Measurements from ENCODE around the gene TXNDC17. TPM values are rescaled to one million over a fixed set of nuclear protein-coding genes. Genes with fewer than 3 reads are reported as not detected.

Gene TXNDC17
- total and polyA plus RNA-seq, 4 donors, result 28.0 to 149 (median 69.2) TPM

DNA sequence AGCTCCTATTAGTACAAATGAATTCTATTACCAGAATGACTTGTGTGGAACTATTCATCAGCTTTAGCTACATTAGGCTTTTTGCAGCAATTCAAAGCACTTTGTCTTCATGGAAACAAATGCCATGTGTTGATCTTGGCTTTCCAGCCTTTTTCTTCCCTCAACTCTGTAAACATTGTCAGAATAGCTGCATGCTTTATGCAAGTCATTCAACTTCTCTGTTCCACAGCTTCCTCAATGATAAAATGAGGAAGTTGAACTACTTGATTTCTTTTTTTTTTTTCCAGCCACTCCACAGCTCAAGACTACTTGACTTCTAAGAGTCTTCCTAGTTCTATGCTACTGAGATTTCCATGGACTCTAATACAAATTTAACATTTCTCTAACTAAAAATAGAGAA is 41.5 kb upstream of the TXNDC17 start:
- Histone ChIP-seq H3K27ac (ENCODE audit: low read depth in 1 of 2, low read length in 2 of 2) (no peak overlapping the region), H3K4me3 (ENCODE audit: low read length in 2 of 2) (no peak overlapping the region), H3K4me1 (ENCODE audit: control insufficient read depth in 1 of 2, insufficient read depth in 2 of 2, low read length in 2 of 2) (no peaks in the 10 kb centered on the region), H3K36me3 (ENCODE audit: control insufficient read depth in 1 of 2, insufficient read depth in 2 of 2, low read length in 1 of 2) (peaks cover 3 to 5% of the 10 kb centered on the region in 2 donors), H3K9me3 (ENCODE audit: control insufficient read depth, low read length) (no peaks in the 10 kb centered on the region), H3K27me3 (ENCODE audit: control insufficient read depth in 1 of 2, insufficient read depth in 2 of 2, low read length in 1 of 2) (no peaks in the 10 kb centered on the region)
- intact Hi-C loops (cut with DNase I), result no loop called here
- ATAC-seq (ENCODE audit: low FRiP score) (no peak), DNase-seq (no peak)

DNA sequence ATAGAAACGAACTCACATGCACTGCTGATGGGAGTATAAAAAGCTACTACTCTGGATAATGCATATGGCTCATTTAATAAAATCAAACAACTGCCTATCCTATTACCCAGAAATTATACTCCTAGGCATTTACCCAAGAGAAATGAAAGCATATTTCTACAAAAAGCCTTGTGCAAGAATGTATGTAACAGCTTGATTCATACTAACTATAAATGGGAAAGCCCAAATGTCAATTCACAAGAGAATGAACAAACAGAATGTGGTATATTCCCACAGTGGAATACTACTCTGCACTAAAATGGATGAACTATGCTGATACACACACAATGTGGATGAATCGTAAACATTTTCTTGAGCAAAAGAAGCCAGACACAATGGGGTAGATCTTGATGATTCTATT is 38.7 kb upstream of the TXNDC17 start:
- intact Hi-C loops (cut with DNase I), result no loop called here
- Histone ChIP-seq H3K27ac (ENCODE audit: low read depth in 1 of 2, low read length in 2 of 2) (no peak overlapping the region), H3K4me1 (ENCODE audit: control insufficient read depth in 1 of 2, insufficient read depth in 2 of 2, low read length in 2 of 2) (no peaks in the 10 kb centered on the region), H3K27me3 (ENCODE audit: control insufficient read depth in 1 of 2, insufficient read depth in 2 of 2, low read length in 1 of 2) (no peaks in the 10 kb centered on the region), H3K9me3 (ENCODE audit: control insufficient read depth, low read length) (no peaks in the 10 kb centered on the region), H3K4me3 (ENCODE audit: low read length in 2 of 2) (no peak overlapping the region), H3K36me3 (ENCODE audit: control insufficient read depth in 1 of 2, insufficient read depth in 2 of 2, low read length in 1 of 2) (peaks cover 2 to 6% of the 10 kb centered on the region in 2 donors)
- WGBS, 2 donors, result 90 to 92% methylated on average over 2 of the region's 2 CpGs
- ATAC-seq (ENCODE audit: low FRiP score), result no peak
- no peak for DNase-seq

DNA sequence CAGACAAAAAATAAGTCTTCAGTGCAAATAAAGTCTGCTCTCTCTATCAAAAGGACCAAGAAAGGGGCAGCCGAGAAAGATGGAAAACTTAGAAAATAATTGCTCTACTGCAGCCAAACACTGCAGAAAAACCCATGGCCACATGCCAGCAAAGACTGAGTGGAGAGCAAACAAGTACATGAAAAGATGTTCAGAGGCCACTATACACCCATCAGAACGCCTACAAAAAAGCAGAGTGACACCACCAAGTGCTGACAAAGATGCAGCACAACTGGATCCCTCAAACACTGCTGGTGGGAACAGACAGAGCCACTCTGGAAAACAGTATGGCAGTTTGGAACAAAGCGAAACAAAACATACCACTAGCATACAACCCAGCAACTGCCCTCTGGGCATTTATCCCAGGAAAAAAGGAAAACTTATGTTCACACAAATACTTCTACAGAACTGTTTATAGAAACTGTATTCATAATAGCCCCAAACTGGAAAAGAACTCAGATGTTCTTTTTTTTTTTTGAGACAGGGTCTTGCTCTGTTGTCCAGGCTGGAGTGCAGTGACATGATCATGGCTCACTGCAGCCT is 37.0 kb upstream of the TXNDC17 start:
- Histone ChIP-seq H3K4me1 (ENCODE audit: control insufficient read depth in 1 of 2, insufficient read depth in 2 of 2, low read length in 2 of 2) (no peaks in the 10 kb centered on the region), H3K36me3 (ENCODE audit: control insufficient read depth in 1 of 2, insufficient read depth in 2 of 2, low read length in 1 of 2) (peaks cover 4 to 6% of the 10 kb centered on the region in 2 donors), H3K27ac (ENCODE audit: low read depth in 1 of 2, low read length in 2 of 2) (no peak overlapping the region), H3K27me3 (ENCODE audit: control insufficient read depth in 1 of 2, insufficient read depth in 2 of 2, low read length in 1 of 2) (no peaks in the 10 kb centered on the region), H3K4me3 (ENCODE audit: low read length in 2 of 2) (no peak overlapping the region), H3K9me3 (ENCODE audit: control insufficient read depth, low read length) (no peaks in the 10 kb centered on the region)
- intact Hi-C loops (cut with DNase I), result no loop called here
- WGBS, 2 donors, result 23 to 31% methylated on average over 3 of the region's 3 CpGs
- ATAC-seq (ENCODE audit: low FRiP score), result no peak
- peak in 1 of 2 donors; percentile 54 for DNase-seq

DNA sequence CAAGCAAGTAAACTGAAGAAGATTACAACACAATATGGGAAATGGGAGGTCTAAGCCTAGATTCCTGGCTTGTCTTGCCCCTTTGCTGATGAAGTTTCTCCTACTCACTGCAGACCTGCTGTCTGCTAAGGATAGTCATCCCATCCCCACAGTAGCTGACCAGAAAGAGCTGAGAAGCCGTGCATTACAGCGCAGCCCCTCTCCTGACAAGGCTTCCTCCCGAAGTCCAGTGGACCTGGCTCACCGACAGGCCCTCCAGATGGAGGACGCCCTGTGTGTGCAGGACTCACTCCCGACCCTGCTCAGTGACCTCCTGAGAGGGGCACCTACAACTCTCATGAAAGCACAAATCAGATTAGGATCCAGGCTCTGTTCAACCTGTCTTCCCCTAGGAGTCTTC is 35.7 kb upstream of the TXNDC17 start:
- H3K9me3 ChIP-seq (ENCODE audit: control insufficient read depth, low read length), result no peaks in the 10 kb centered on the region
- intact Hi-C loops (cut with DNase I), result no loop called here
- DNase-seq, result no peak
- H3K4me3 ChIP-seq (ENCODE audit: low read length in 2 of 2), result no peak overlapping the region
- no peak overlapping the region for H3K27ac ChIP-seq (ENCODE audit: low read depth in 1 of 2, low read length in 2 of 2)
- peaks cover 7 to 8% of the 10 kb centered on the region in 2 donors for H3K36me3 ChIP-seq (ENCODE audit: control insufficient read depth in 1 of 2, insufficient read depth in 2 of 2, low read length in 1 of 2)
- H3K27me3 ChIP-seq (ENCODE audit: control insufficient read depth in 1 of 2, insufficient read depth in 2 of 2, low read length in 1 of 2), result no peaks in the 10 kb centered on the region
- no peak for ATAC-seq (ENCODE audit: low FRiP score)
- WGBS, 2 donors, result 89 to 95% methylated on average over 6 of the region's 6 CpGs
- H3K4me1 ChIP-seq (ENCODE audit: control insufficient read depth in 1 of 2, insufficient read depth in 2 of 2, low read length in 2 of 2), result no peaks in the 10 kb centered on the region

DNA sequence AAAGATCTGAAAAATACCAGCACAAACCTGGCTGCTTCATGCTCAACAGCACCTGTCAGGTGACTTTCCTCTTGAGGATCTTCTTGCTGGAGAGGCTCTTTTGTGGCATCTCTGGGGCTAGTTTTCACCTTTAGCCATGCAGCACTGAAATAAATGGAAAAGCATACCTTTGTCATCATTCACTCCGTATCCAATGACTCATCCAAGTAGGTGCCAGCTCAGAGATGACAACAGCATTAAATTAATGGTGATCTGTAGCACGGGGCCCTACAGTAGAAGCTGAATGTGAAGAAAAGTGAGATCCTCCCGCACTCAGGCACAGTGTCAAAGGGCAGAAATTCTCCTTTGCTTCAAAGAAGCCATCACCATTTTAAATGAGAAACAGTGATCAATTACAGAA is 32.5 kb upstream of the TXNDC17 start:
- peaks cover 10 to 11% of the 10 kb centered on the region in 2 donors for H3K36me3 ChIP-seq (ENCODE audit: control insufficient read depth in 1 of 2, insufficient read depth in 2 of 2, low read length in 1 of 2)
- ATAC-seq (ENCODE audit: low FRiP score), result no peak

DNA sequence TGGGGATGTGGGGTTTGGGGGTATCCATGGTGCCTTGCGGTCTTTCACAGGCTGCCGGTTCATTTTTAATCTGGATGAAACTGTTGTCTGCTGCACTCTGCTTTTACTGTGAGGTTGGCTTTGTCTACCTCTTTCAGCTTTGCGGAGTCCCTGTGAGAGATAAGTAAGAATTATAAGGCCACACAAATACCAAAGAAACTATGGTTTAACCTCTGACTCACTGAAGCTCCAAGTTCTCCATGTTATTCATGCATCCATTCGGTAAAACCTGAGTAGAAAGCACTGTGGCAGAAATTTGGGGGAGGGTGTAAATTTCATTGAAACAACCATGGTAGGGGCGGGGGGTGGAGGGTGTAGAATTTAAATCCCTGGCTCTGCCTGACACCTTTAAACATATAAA is 30.8 kb upstream of the TXNDC17 start:
- Histone ChIP-seq H3K36me3 (ENCODE audit: control insufficient read depth in 1 of 2, insufficient read depth in 2 of 2, low read length in 1 of 2) (peaks cover 10 to 11% of the 10 kb centered on the region in 2 donors), H3K9me3 (ENCODE audit: control insufficient read depth, low read length) (no peaks in the 10 kb centered on the region), H3K4me1 (ENCODE audit: control insufficient read depth in 1 of 2, insufficient read depth in 2 of 2, low read length in 2 of 2) (no peaks in the 10 kb centered on the region), H3K4me3 (ENCODE audit: low read length in 2 of 2) (no peak overlapping the region), H3K27ac (ENCODE audit: low read depth in 1 of 2, low read length in 2 of 2) (no peak overlapping the region), H3K27me3 (ENCODE audit: control insufficient read depth in 1 of 2, insufficient read depth in 2 of 2, low read length in 1 of 2) (no peaks in the 10 kb centered on the region)
- intact Hi-C loops (cut with DNase I), result no loop called here
- ATAC-seq (ENCODE audit: low FRiP score) (no peak), DNase-seq (no peak)
- 96 to 97% methylated on average over 5 of the region's 5 CpGs for WGBS, 2 donors

More for the DNA sequence above, 32.5 kb upstream of the TXNDC17 start:
- no peak for DNase-seq
- Histone ChIP-seq H3K9me3 (ENCODE audit: control insufficient read depth, low read length) (no peaks in the 10 kb centered on the region), H3K4me1 (ENCODE audit: control insufficient read depth in 1 of 2, insufficient read depth in 2 of 2, low read length in 2 of 2) (no peaks in the 10 kb centered on the region), H3K27ac (ENCODE audit: low read depth in 1 of 2, low read length in 2 of 2) (no peak overlapping the region), H3K4me3 (ENCODE audit: low read length in 2 of 2) (no peak overlapping the region), H3K27me3 (ENCODE audit: control insufficient read depth in 1 of 2, insufficient read depth in 2 of 2, low read length in 1 of 2) (no peaks in the 10 kb centered on the region)
- intact Hi-C loops (cut with DNase I), result no loop called here
- WGBS, 2 donors, result 87% methylated on average over 3 of the region's 3 CpGs

DNA sequence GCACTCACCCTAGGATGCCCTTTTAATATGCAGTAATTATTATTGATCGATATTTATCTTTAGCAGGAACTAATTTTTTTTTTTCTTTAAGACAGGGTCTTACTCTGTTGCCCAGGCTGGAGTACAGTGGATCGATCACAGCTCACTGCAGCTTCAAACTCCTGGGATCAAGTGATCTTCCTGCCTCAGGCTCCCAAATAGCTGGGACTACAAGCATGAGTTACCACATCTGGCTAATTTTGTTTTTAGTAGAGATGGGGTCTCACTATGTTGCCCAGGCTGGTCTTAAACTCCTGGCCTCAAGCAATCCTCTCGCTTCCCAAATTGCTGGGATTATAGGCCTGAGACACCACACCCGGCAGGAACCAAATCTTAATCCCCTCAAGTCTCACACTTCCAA is 29.6 kb upstream of the TXNDC17 start:
- Histone ChIP-seq H3K36me3 (ENCODE audit: control insufficient read depth in 1 of 2, insufficient read depth in 2 of 2, low read length in 1 of 2) (peaks cover 10 to 11% of the 10 kb centered on the region in 2 donors), H3K9me3 (ENCODE audit: control insufficient read depth, low read length) (no peaks in the 10 kb centered on the region), H3K27ac (ENCODE audit: low read depth in 1 of 2, low read length in 2 of 2) (no peak overlapping the region), H3K4me1 (ENCODE audit: control insufficient read depth in 1 of 2, insufficient read depth in 2 of 2, low read length in 2 of 2) (no peaks in the 10 kb centered on the region), H3K27me3 (ENCODE audit: control insufficient read depth in 1 of 2, insufficient read depth in 2 of 2, low read length in 1 of 2) (no peaks in the 10 kb centered on the region), H3K4me3 (ENCODE audit: low read length in 2 of 2) (no peak overlapping the region)
- WGBS, 2 donors, result 96 to 99% methylated on average over 4 of the region's 4 CpGs
- no peak for DNase-seq
- no peak for ATAC-seq (ENCODE audit: low FRiP score)
- intact Hi-C loops (cut with DNase I), result no loop called here

DNA sequence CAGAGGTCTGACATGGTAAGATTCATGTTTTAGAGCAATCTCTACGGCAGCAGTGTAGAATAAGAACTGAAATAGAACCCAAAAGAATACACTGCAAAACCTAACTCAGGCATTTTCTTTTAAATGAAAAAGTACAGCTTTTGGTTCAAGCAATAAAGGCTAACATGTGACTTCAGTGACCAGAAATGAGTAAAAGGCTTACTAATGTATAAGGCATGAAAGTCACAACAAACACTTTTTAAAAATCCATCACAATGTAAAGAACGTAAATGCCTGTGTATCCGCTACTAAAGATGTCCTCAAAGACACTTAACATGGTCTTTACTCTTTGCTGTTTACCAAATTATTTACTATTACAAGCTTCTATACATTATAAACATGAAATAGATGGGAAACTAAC is 16.9 kb upstream of the TXNDC17 start:
- intact Hi-C loops (cut with DNase I), result no loop called here
- no peaks in the 10 kb centered on the region for H3K9me3 ChIP-seq (ENCODE audit: control insufficient read depth, low read length)
- no peak overlapping the region for H3K27ac ChIP-seq (ENCODE audit: low read depth in 1 of 2, low read length in 2 of 2)
- H3K4me3 ChIP-seq (ENCODE audit: low read length in 2 of 2), result no peak overlapping the region
- DNase-seq (no peak), ATAC-seq (ENCODE audit: low FRiP score) (no peak)
- 94% methylated on average over 3 of the region's 3 CpGs for WGBS, 2 donors
- no peaks in the 10 kb centered on the region for H3K27me3 ChIP-seq (ENCODE audit: control insufficient read depth in 1 of 2, insufficient read depth in 2 of 2, low read length in 1 of 2)
- H3K36me3 ChIP-seq (ENCODE audit: control insufficient read depth in 1 of 2, insufficient read depth in 2 of 2, low read length in 1 of 2), result peaks cover 0 to 5% of the 10 kb centered on the region in 2 donors
- no peaks in the 10 kb centered on the region for H3K4me1 ChIP-seq (ENCODE audit: control insufficient read depth in 1 of 2, insufficient read depth in 2 of 2, low read length in 2 of 2)

DNA sequence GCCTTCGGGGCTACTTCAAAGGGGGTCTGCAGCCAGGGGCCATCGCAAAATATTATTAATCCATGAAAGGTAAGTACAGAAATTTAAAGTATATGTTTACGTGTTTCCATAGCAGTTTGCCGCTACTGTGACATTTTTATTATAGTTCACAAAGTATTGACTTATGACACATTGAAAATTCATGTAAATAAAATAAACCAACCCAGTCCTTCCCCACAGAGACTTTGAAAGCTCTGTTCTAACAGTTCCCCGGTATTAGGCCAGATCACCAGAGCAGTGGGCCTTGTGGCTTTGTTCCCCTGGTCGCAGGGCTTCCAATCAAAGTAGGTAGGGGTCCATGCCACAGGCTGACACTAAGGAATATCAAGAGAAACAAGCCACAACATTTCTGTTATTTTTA is 14.2 kb upstream of the TXNDC17 start:
- H3K36me3 ChIP-seq (ENCODE audit: control insufficient read depth in 1 of 2, insufficient read depth in 2 of 2, low read length in 1 of 2), result peaks cover 0 to 5% of the 10 kb centered on the region in 2 donors
- H3K27ac ChIP-seq (ENCODE audit: low read depth in 1 of 2, low read length in 2 of 2), result no peak overlapping the region
- H3K4me1 ChIP-seq (ENCODE audit: control insufficient read depth in 1 of 2, insufficient read depth in 2 of 2, low read length in 2 of 2), result no peaks in the 10 kb centered on the region
- WGBS, 2 donors, result 87 to 97% methylated on average over 6 of the region's 6 CpGs
- no peak overlapping the region for H3K4me3 ChIP-seq (ENCODE audit: low read length in 2 of 2)
- no peaks in the 10 kb centered on the region for H3K27me3 ChIP-seq (ENCODE audit: control insufficient read depth in 1 of 2, insufficient read depth in 2 of 2, low read length in 1 of 2)
- no peaks in the 10 kb centered on the region for H3K9me3 ChIP-seq (ENCODE audit: control insufficient read depth, low read length)
- DNase-seq, result no peak
- intact Hi-C loops (cut with DNase I), result no loop called here
- no peak for ATAC-seq (ENCODE audit: low FRiP score)
